Endothelial cell of umbilical vein (primary cell): ENCODE data around the gene ANO9. TPM values are rescaled to one million over a fixed set of nuclear protein-coding genes. Genes with fewer than 3 reads are reported as not detected.

ENCODE experiments used
- BruUV-seq: library from RNA; stranded (reverse); fragments of 400-500 nt; replicated peaks from 2 replicates; lab custom pipeline; 2021; lab: Mats Ljungman, UMichigan
- CTCF ChIA-PET: fragments of 300-600, 350-600 bp; sonication (Branson Sonifier 250); formaldehyde crosslinking; loops from one replicate; lab custom pipeline; 2021; ENCODE audit warnings: antibody characterized with exemption, inconsistent platforms; lab: Charles Lee
- POLR2A ChIA-PET: fragments of 300-600, 350-600 bp; sonication (Branson Sonifier 250); formaldehyde crosslinking; loops from one replicate; lab custom pipeline; 2021; ENCODE audit warnings: antibody characterized with exemption, inconsistent platforms; lab: Charles Lee
- DNase-seq: peaks from one replicate; pipeline ENCODE4 v3.0.0-alpha.2; 2011; ENCODE audit warnings: low read depth, low spot score
- FAIRE-seq: peaks from 2 replicates; lab custom pipeline; 2011; peaks lifted over from hg19 to GRCh38; lab: Jason Lieb, UNC
- H2AFZ ChIP-seq: 2 replicates; pipeline ENCODE4 v1.6.0; 2012; ENCODE audit warnings: low read depth, low read length, control low read depth, inconsistent platforms
- H3K27ac ChIP-seq: 2 replicates; pipeline ENCODE4 v1.5.1; 2011; ENCODE audit warnings: low read depth, mild to moderate bottlenecking, control low read depth, low read length, moderate library complexity; ENCODE audit not compliant: insufficient read depth
- H3K27me3 ChIP-seq, 2 experiments: 2 replicates each; pipeline versions ENCODE4 v1.6.0 to v1.6.1; 2011; ENCODE audit warnings: low read length in 2 of 2, mixed read lengths in 1 of 2; ENCODE audit not compliant: control insufficient read depth in 2 of 2, insufficient read depth in 2 of 2
- H3K36me3 ChIP-seq, 2 experiments: 2 replicates in 1 of 2; 3 replicates in 1 of 2; pipeline ENCODE4 v1.5.1; 2011; ENCODE audit warnings: low read length in 2 of 2, mild to moderate bottlenecking in 1 of 2, moderate library complexity in 1 of 2; ENCODE audit not compliant: control insufficient read depth in 2 of 2, insufficient read depth in 2 of 2; ENCODE audit errors: extremely low read depth in 1 of 2
- H3K4me1 ChIP-seq: 3 replicates; pipeline ENCODE4 v1.5.1; 2011; ENCODE audit warnings: mild to moderate bottlenecking, low read length; ENCODE audit not compliant: control insufficient read depth, insufficient read depth; ENCODE audit errors: extremely low read depth
- H3K4me2 ChIP-seq: 2 replicates; pipeline ENCODE4 v1.6.1; 2011; ENCODE audit warnings: low read length, control low read depth, mixed read lengths; ENCODE audit not compliant: insufficient read depth
- H3K4me3 ChIP-seq, 3 experiments: fragments of 200-600 bp in 1 of 3; sonication (generic), shearing (Covaris generic) in 1 of 3; replicated peaks in 1 of 3; 2 replicates each; pipeline ENCODE4 v1.5.1; 2011 to 2016; ENCODE audit warnings: control low read depth in 3 of 3, low read length in 3 of 3, mild to moderate bottlenecking in 2 of 3, inconsistent platforms in 1 of 3, low read depth in 1 of 3, moderate library complexity in 1 of 3; ENCODE audit not compliant: insufficient read depth in 1 of 3
- H3K79me2 ChIP-seq: 2 replicates; pipeline ENCODE4 v1.6.0; 2012; ENCODE audit warnings: low read length, inconsistent platforms; ENCODE audit not compliant: control insufficient read depth, insufficient read depth
- H3K9ac ChIP-seq: replicated peaks from 2 replicates; pipeline ENCODE3; 2011; ENCODE audit warnings: low read length, control low read depth; ENCODE audit not compliant: insufficient read depth; ENCODE audit errors: extremely low read depth
- H3K9me1 ChIP-seq: replicated peaks from 3 replicates; pipeline ENCODE4 v1.6.0; 2011; ENCODE audit warnings: mild to moderate bottlenecking, low read length; ENCODE audit not compliant: control insufficient read depth, insufficient read depth; ENCODE audit errors: extremely low read depth
- H3K9me3 ChIP-seq: replicated peaks from 2 replicates; pipeline ENCODE4 v1.5.1; 2012; ENCODE audit warnings: low read length, inconsistent platforms; ENCODE audit not compliant: control insufficient read depth, insufficient read depth
- H4K20me1 ChIP-seq: replicated peaks from 2 replicates; pipeline ENCODE3; 2011; ENCODE audit warnings: mild to moderate bottlenecking, low read length; ENCODE audit not compliant: control insufficient read depth, insufficient read depth; ENCODE audit errors: extremely low read depth
- CTCF ChIP-seq, 2 donors: IDR thresholded peaks; 1 replicate in 1 of 2; 2 replicates in 1 of 2; pipeline ENCODE4 v1.5.1; 2011; ENCODE audit warnings: low read length in 2 of 2, mild to moderate bottlenecking in 2 of 2, moderate library complexity in 2 of 2, control low read depth in 1 of 2, inconsistent platforms in 1 of 2, low read depth in 1 of 2; ENCODE audit not compliant: insufficient read depth in 1 of 2; ENCODE audit errors: extremely low read depth in 1 of 2
- JUN ChIP-seq: IDR thresholded peaks from 2 replicates; pipeline ENCODE4 v1.6.1; 2011; ENCODE audit warnings: borderline replicate concordance, low read depth; ENCODE audit not compliant: insufficient read length, insufficient read depth
- MAX ChIP-seq: IDR thresholded peaks from 2 replicates; pipeline ENCODE4 v1.6.1; 2011; ENCODE audit not compliant: insufficient read depth, insufficient read length
- MYC ChIP-seq: IDR thresholded peaks from one replicate; pipeline ENCODE4 v1.6.1; 2011; ENCODE audit warnings: mild to moderate bottlenecking, low read depth, low read length
- POLR2A ChIP-seq: IDR thresholded peaks from 2 replicates; pipeline ENCODE4 v1.6.1; 2012; ENCODE audit warnings: low read depth, mild to moderate bottlenecking, control low read depth, low read length
- POLR2AphosphoS5 ChIP-seq: IDR thresholded peaks from 2 replicates; pipeline ENCODE4 v1.6.1; 2012; ENCODE audit warnings: low read depth, mild to moderate bottlenecking, control low read depth, low read length, moderate library complexity; ENCODE audit not compliant: insufficient read depth
- dilution Hi-C: fragments of 300-500 bp; cut with MboI; formaldehyde crosslinking; loops from one replicate; pipeline ENCODE4 v1.15.0; 2019; ENCODE audit warnings: low sequenced_read_pairs; ENCODE audit not compliant: extremely low pct_ligation_motif_present
- intact Hi-C: fragments of 100-400 bp; cut with micrococcal nuclease; formaldehyde crosslinking; loops from one replicate; pipeline ENCODE4 v1.10.0; 2022
- polyA plus RNA-seq, 4 experiments: library from polyadenylated mRNA; depleted of rRNA in 3 of 4; stranded (reverse) in 3 of 4; unstranded in 1 of 4; fragments of >200 nt; gene quantifications; 2 replicates each; pipeline versions ENCODE4 v1.2.1 to v1.2.3, GENCODE V29; 2011 to 2012; ENCODE audit warnings: missing spikeins in 1 of 4
- total RNA-seq: library from RNA; stranded (reverse); gene quantifications from 2 replicates; pipeline ENCODE4 v1.2.3, GENCODE V29; 2021

The ANO9 gene
- total and polyA plus RNA-seq, 2 donors (not counting 3 experiments of a cell fraction or from before 2014, with no cell fraction given): 0.23 TPM; not detected in 1

GRCh38 chr11:489610-490185, 47.9 kb upstream of the ANO9 start:
- TF ChIP-seq CTCF (IDR thresholded peaks at IDR 0.05; ENCODE audit: extremely low read depth in 1 of 2, insufficient read depth in 1 of 2, low read depth in 1 of 2, low read length in 2 of 2): no peak
- no peak for TF ChIP-seq MAX
- TF ChIP-seq POLR2AphosphoS5: no peak
- TF ChIP-seq MYC: no peak
- TF ChIP-seq POLR2A: no peak
- TF ChIP-seq JUN: no peak
- ChIA-PET CTCF (no interaction called here), POLR2A (no interaction called here)
- intact Hi-C loops (no loop called here), dilution Hi-C loops (no loop called here)
- H3K27ac ChIP-seq: no peak overlapping the region
- FAIRE-seq (no peak), DNase-seq (no peak)
- H3K9me3 ChIP-seq: no peaks in the 10 kb centered on the region
- H3K9me1 ChIP-seq: no peaks in the 10 kb centered on the region
- no peak overlapping the region for H3K9ac ChIP-seq
- H3K4me2 ChIP-seq: no peak overlapping the region
- H3K27me3 ChIP-seq: no peaks in the 10 kb centered on the region
- no TSS peak for BruUV-seq
- H3K79me2 ChIP-seq: peaks cover 2% of the 10 kb centered on the region
- H3K36me3 ChIP-seq: peaks cover 2 to 24% of the 10 kb centered on the region in 2 experiments
- no peaks in the 10 kb centered on the region for H3K4me1 ChIP-seq
- H4K20me1 ChIP-seq: no peaks in the 10 kb centered on the region
- no peak overlapping the region for H3K4me3 ChIP-seq
- no peak overlapping the region for H2AFZ ChIP-seq
